ENCODE results near the gene NMD3. TPM values are rescaled to one million over a fixed set of nuclear protein-coding genes. Genes with fewer than 3 reads are reported as not detected.

Gene NMD3
- total RNA-seq, 4 donors from 2014 or later, result 35.0 to 54.4 (median 39.1) TPM

- TF ChIP-seq, protein P1, sequence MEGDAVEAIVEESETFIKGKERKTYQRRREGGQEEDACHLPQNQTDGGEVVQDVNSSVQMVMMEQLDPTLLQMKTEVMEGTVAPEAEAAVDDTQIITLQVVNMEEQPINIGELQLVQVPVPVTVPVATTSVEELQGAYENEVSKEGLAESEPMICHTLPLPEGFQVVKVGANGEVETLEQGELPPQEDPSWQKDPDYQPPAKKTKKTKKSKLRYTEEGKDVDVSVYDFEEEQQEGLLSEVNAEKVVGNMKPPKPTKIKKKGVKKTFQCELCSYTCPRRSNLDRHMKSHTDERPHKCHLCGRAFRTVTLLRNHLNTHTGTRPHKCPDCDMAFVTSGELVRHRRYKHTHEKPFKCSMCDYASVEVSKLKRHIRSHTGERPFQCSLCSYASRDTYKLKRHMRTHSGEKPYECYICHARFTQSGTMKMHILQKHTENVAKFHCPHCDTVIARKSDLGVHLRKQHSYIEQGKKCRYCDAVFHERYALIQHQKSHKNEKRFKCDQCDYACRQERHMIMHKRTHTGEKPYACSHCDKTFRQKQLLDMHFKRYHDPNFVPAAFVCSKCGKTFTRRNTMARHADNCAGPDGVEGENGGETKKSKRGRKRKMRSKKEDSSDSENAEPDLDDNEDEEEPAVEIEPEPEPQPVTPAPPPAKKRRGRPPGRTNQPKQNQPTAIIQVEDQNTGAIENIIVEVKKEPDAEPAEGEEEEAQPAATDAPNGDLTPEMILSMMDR (IDR thresholded peaks at IDR 0.05), result no peak
- no peak for TF ChIP-seq POLR2A (IDR thresholded peaks at IDR 0.05)
- H3K27me3 ChIP-seq, result no peaks in the 10 kb centered on the region
- WGBS, 2 donors, result 72 to 82% methylated on average over 1 of the region's 1 CpG
- no peak overlapping the region for H3K4me3 ChIP-seq (replicated peaks in 1 of 3)
- H3K9me3 ChIP-seq, result no peaks in the 10 kb centered on the region
- no peaks in the 10 kb centered on the region for H3K4me1 ChIP-seq
- H3K36me3 ChIP-seq, result peaks cover 32 to 43% of the 10 kb centered on the region in 2 donors
- DNase-seq, result no peak
- no peak overlapping the region for H3K27ac ChIP-seq
- intact Hi-C loops (cut with DNase I), result no loop called here
Measured at GRCh38 chr3:161253711-161254110, 32.6 kb downstream of the NMD3 start.

GRCh38 chr3:161254861-161255260, 33.8 kb downstream of the NMD3 start:
- WGBS, 2 donors, result 71 to 81% methylated on average over 1 of the region's 1 CpG
- Histone ChIP-seq H3K36me3 (peaks cover 26 to 31% of the 10 kb centered on the region in 2 donors), H3K27ac (no peak overlapping the region), H3K27me3 (no peaks in the 10 kb centered on the region), H3K4me1 (no peaks in the 10 kb centered on the region), H3K4me3 (replicated peaks in 1 of 3) (no peak overlapping the region), H3K9me3 (no peaks in the 10 kb centered on the region)
- TF ChIP-seq POLR2A (IDR thresholded peaks at IDR 0.05), result no peak
- TF ChIP-seq, protein P1 (IDR thresholded peaks at IDR 0.05), result no peak
- DNase-seq, result no peak
- intact Hi-C loops (cut with DNase I), result no loop called here

- no peaks in the 10 kb centered on the region for H3K27me3 ChIP-seq
- H3K4me3 ChIP-seq (replicated peaks in 1 of 3), result no peak overlapping the region
- no peak for DNase-seq
- intact Hi-C loops (cut with DNase I), result no loop called here
- H3K27ac ChIP-seq, result no peak overlapping the region
- TF ChIP-seq, protein P1 (IDR thresholded peaks at IDR 0.05), result no peak
- TF ChIP-seq POLR2A (IDR thresholded peaks at IDR 0.05), result no peak
- H3K36me3 ChIP-seq, result no peaks in the 10 kb centered on the region
- no peaks in the 10 kb centered on the region for H3K9me3 ChIP-seq
- peaks cover 3 to 4% of the 10 kb centered on the region in 2 donors for H3K4me1 ChIP-seq
- WGBS, 2 donors, result 84 to 86% methylated on average over 3 of the region's 3 CpGs
Measured at GRCh38 chr3:161263057-161263456, 41.9 kb downstream of the NMD3 start.

DNA sequence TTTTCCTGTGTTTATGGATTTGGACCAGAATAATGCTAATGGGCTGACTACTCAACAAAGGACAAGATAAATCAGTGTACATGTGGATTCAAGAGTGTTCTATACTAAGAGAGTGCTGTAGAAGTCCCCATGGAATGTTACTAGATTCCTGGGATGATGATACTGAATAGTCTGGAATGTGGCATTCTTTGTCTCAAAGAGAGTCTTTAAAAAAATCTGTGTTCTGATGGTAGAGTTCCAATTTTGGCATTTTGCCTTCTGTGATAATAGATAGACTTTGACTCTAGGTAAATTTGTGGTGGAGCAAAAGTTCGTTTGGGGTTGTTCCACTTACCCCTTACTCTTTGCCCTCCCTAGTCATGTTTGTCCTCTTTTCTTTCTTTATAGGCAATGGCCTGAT, 43.7 kb downstream of the NMD3 start:
- no peak for DNase-seq
- TF ChIP-seq, protein P1 (IDR thresholded peaks at IDR 0.05), result no peak
- no peak for TF ChIP-seq POLR2A (IDR thresholded peaks at IDR 0.05)
- intact Hi-C loops (cut with DNase I), result no loop called here
- Histone ChIP-seq H3K4me3 (replicated peaks in 1 of 3) (no peak overlapping the region), H3K27ac (no peak overlapping the region), H3K4me1 (peaks cover 3 to 4% of the 10 kb centered on the region in 2 donors), H3K9me3 (no peaks in the 10 kb centered on the region), H3K36me3 (no peaks in the 10 kb centered on the region), H3K27me3 (no peaks in the 10 kb centered on the region)
- 87% methylated on average over 1 of the region's 1 CpG for WGBS, 2 donors

GRCh38 chr3:161265916-161266571, 44.9 kb downstream of the NMD3 start:
- DNase-seq, result no peak
- TF ChIP-seq, protein P1 (IDR thresholded peaks at IDR 0.05), result no peak
- TF ChIP-seq POLR2A (IDR thresholded peaks at IDR 0.05), result no peak
- WGBS, 2 donors, result 95% methylated on average over 5 of the region's 5 CpGs
- no peak overlapping the region for H3K27ac ChIP-seq
- H3K27me3 ChIP-seq, result no peaks in the 10 kb centered on the region
- no peaks in the 10 kb centered on the region for H3K9me3 ChIP-seq
- H3K36me3 ChIP-seq, result no peaks in the 10 kb centered on the region
- H3K4me3 ChIP-seq (replicated peaks in 1 of 3), result no peak overlapping the region
- H3K4me1 ChIP-seq, result peaks cover 3 to 4% of the 10 kb centered on the region in 2 donors
- intact Hi-C loops (cut with DNase I), result no loop called here
